HepG2 (cell line): ENCODE measurements around the gene RBPJ. TPM values are rescaled to one million over a fixed set of nuclear protein-coding genes. Genes with fewer than 3 reads are reported as not detected.
"Not testable (repeated sequence)": the region's sequence is repeated elsewhere in the genome, so short reads cannot be mapped to it uniquely, and the experiment has no call there.

Experiments used
- ATAC-seq: fragments of 200-7000 bp; cut with Tn5 transposase; 3 replicates; pipeline ENCODE4 v1.9.1; 2020; ENCODE audit warnings: mild to moderate bottlenecking, moderate library complexity
- BruUV-seq: library from RNA; stranded (reverse); fragments of 400-500 nt; replicated peaks from 2 replicates; lab custom pipeline; 2021; lab: Mats Ljungman, UMichigan
- CTCF ChIA-PET: fragments of 300-600 bp; formaldehyde crosslinking; extraction: SDS; loops from one replicate; lab custom pipeline; 2021; ENCODE audit warnings: low total read pairs, inconsistent platforms, low intra/inter-chr PET ratio; lab: Yijun Ruan, JAX
- POLR2A ChIA-PET: fragments of 350-600 bp; sonication (Branson Sonifier 250); formaldehyde crosslinking; loops from one replicate; lab custom pipeline; 2020; ENCODE audit warnings: antibody characterized with exemption, inconsistent platforms; lab: Yijun Ruan, JAX
- DNase-seq: peaks from one replicate; pipeline ENCODE4 v3.0.0-alpha.2; 2015; ENCODE audit warnings: low spot score
- FAIRE-seq: peaks from 3 replicates; lab custom pipeline; 2011; peaks lifted over from hg19 to GRCh38; lab: Jason Lieb, UNC
- H2AFZ ChIP-seq: one replicate; pipeline ENCODE4 v1.6.1; 2011; ENCODE audit warnings: low read length, inconsistent platforms
- H3K27ac ChIP-seq: fragments of 300-600 bp; 3 replicates; pipeline ENCODE4 v1.8.0; 2011; ENCODE audit warnings: mixed run types, mild to moderate bottlenecking, mixed read lengths, low read length, inconsistent platforms; ENCODE audit not compliant: insufficient read depth; ENCODE audit errors: extremely low read length
- H3K27me3 ChIP-seq, 2 experiments: fragments of 200-600 bp in 1 of 2; 2 replicates in 1 of 2; 3 replicates in 1 of 2; pipeline versions ENCODE4 v1.6.0 to v1.8.0; 2011; ENCODE audit warnings: low read length in 2 of 2, mild to moderate bottlenecking in 2 of 2, moderate library complexity in 2 of 2, inconsistent platforms in 1 of 2; ENCODE audit not compliant: insufficient read depth in 2 of 2, control insufficient read depth in 1 of 2
- H3K36me3 ChIP-seq, 2 experiments: fragments of 200-600 bp in 1 of 2; replicated peaks in 1 of 2; 2 replicates in 1 of 2; 3 replicates in 1 of 2; pipeline versions ENCODE4 v1.5.1 to v1.8.0; 2011; ENCODE audit warnings: low read length in 2 of 2, inconsistent platforms in 1 of 2; ENCODE audit not compliant: insufficient read depth in 2 of 2, control insufficient read depth in 1 of 2
- H3K4me1 ChIP-seq: 2 replicates; pipeline ENCODE4 v1.5.1; 2012; ENCODE audit warnings: low read length, inconsistent platforms; ENCODE audit not compliant: insufficient read depth
- H3K4me2 ChIP-seq: 2 replicates; pipeline ENCODE4 v1.6.0; 2011; ENCODE audit warnings: low read depth, low read length, inconsistent platforms
- H3K4me3 ChIP-seq, 3 experiments: fragments of 200-600 bp in 1 of 3; sonication (generic), shearing (Covaris generic) in 1 of 3; replicated peaks in 1 of 3; 2 replicates each; pipeline ENCODE4 v1.5.1; 2011 to 2016; ENCODE audit warnings: low read length in 3 of 3, inconsistent platforms in 2 of 3, low read depth in 2 of 3, mild to moderate bottlenecking in 2 of 3, control low read depth in 1 of 3, mixed read lengths in 1 of 3; ENCODE audit not compliant: insufficient read depth in 1 of 3
- H3K79me2 ChIP-seq: one replicate; pipeline ENCODE4 v1.6.1; 2011; ENCODE audit warnings: low read length, inconsistent platforms; ENCODE audit not compliant: insufficient read depth
- H3K9ac ChIP-seq: 2 replicates; pipeline ENCODE4 v1.6.0; 2011; ENCODE audit warnings: mild to moderate bottlenecking, low read depth, low read length, inconsistent platforms; ENCODE audit not compliant: insufficient read depth
- H3K9me3 ChIP-seq: 2 replicates; pipeline ENCODE4 v1.5.1; 2012; ENCODE audit warnings: mild to moderate bottlenecking, low read length
- H4K20me1 ChIP-seq: 2 replicates; pipeline ENCODE4 v1.6.0; 2011; ENCODE audit warnings: inconsistent platforms, mild to moderate bottlenecking, low read length, moderate library complexity; ENCODE audit not compliant: insufficient read depth
- ARID5B ChIP-seq: IDR thresholded peaks from 2 replicates; pipeline ENCODE4 v1.4.0; 2020; ENCODE audit warnings: mild to moderate bottlenecking, missing genetic modification reagents
- EP300 ChIP-seq, 3 experiments: sonication (generic) in 1 of 3; formaldehyde crosslinking in 1 of 3; IDR thresholded peaks; 2 replicates each; pipeline versions ENCODE4 v1.5.1 to v1.6.1; 2011 to 2020; ENCODE audit warnings: low read depth in 2 of 3, low read length in 2 of 3, borderline replicate concordance in 1 of 3, improper control_type of control experiment in 1 of 3, mild to moderate bottlenecking in 1 of 3, missing genetic modification reagents in 1 of 3, moderate library complexity in 1 of 3
- NR2F1 ChIP-seq, 2 experiments: fragments of 450-650 bp in 1 of 2; formaldehyde crosslinking in 1 of 2; IDR thresholded peaks; 2 replicates each; pipeline versions ENCODE4 v1.5.0 to v1.6.1; 2016 to 2020; ENCODE audit warnings: mild to moderate bottlenecking in 1 of 2, missing compliant biosample characterization in 1 of 2, missing genetic modification reagents in 1 of 2, moderate library complexity in 1 of 2
- TCF7 ChIP-seq: sonication (generic); IDR thresholded peaks from 2 replicates; pipeline ENCODE4 v1.6.1; 2016; ENCODE audit warnings: antibody characterized with exemption, low read depth
- WGBS: methylation state at CpG from one replicate; pipeline ENCODE4 v1.1.6; 2017; ENCODE audit warnings: low lambda C conversion rate; 5-methylcytosine and 5-hydroxymethylcytosine counted together
- in situ Hi-C: cut with HindIII; loops from 2 replicates; pipeline ENCODE4 v1.10.0; 2017; ENCODE audit warnings: low pct_unique_long_range_greater_than_20kb; ENCODE audit not compliant: extremely low pct_ligation_motif_present
- intact Hi-C: fragments of 100-400 bp; cut with micrococcal nuclease; formaldehyde crosslinking; loops from one replicate; pipeline ENCODE4 v1.10.0; 2022; ENCODE audit not compliant: unreplicated experiment
- polyA plus RNA-seq, 8 experiments: library from polyadenylated mRNA; depleted of rRNA in 3 of 8; stranded (reverse) in 7 of 8; unstranded in 1 of 8; fragments of >200 nt; fragmentation: Illumina TruSeq in 4 of 8; extraction: Trizol in 4 of 8; gene quantifications; 2 replicates each; pipeline versions ENCODE4 v1.2.1 to v1.2.3, GENCODE V29; 2011 to 2016; ENCODE audit warnings: low read depth in 4 of 8, missing spikeins in 1 of 8, mixed read lengths in 1 of 8; ENCODE audit not compliant: insufficient read depth in 1 of 8
- total RNA-seq, 5 experiments: library from RNA; depleted of rRNA; stranded (reverse); fragments of >200 nt; fragmentation: Illumina TruSeq; extraction: Trizol; gene quantifications; 2 replicates each; pipeline ENCODE4 v1.2.3, GENCODE V29; 2016; ENCODE audit warnings: low read depth in 1 of 5

The RBPJ gene
- total and polyA plus RNA-seq, 2 of the 13 experiments (the other 11 are each of a cell fraction or from before 2014, with no cell fraction given), result 25.9 to 33.2 TPM

GRCh38 chr4:26315316-26315932 lies 5.4 kb upstream of the RBPJ start:
- FAIRE-seq; DNase-seq; in situ Hi-C loops; H3K27me3 ChIP-seq; H3K36me3 ChIP-seq; H3K9me3 ChIP-seq; POLR2A ChIA-PET; intact Hi-C loops; H3K4me3 ChIP-seq; ATAC-seq; H3K4me2 ChIP-seq; CTCF ChIA-PET; H2AFZ ChIP-seq; H4K20me1 ChIP-seq; TF ChIP-seq EP300 (CRISPR knock-in tag; IDR thresholded peaks at IDR 0.05; ENCODE audit: borderline replicate concordance): not testable (repeated sequence)
- H3K4me1 ChIP-seq, result peaks cover 15% of the 10 kb centered on the region; the same call in 1 of the 2 replicates
- WGBS, result 27% methylated on average over 8 of the region's 8 CpGs
- TF ChIP-seq EP300 (IDR thresholded peaks at IDR 0.05; ENCODE audit: low read depth in 2 of 2, low read length in 2 of 2), result 0 out of 4 replicates have a peak, but pooled peaks of 1 of the 2 experiments have one; percentile 15
- peak; percentile 37 for TF ChIP-seq TCF7
- TF ChIP-seq ARID5B (CRISPR knock-in tag), result 0 out of 2 replicates have a peak, but pooled peaks have one; percentile 27
- peak in 1 of 2 experiments; percentile 19; a peak in 1 of 4 replicates for TF ChIP-seq NR2F1 (CRISPR knock-in tag; IDR thresholded peaks at IDR 0.05)
- TF ChIP-seq, all 625 proteins: peak for 4; not testable (repeated sequence) for 621
- not testable (repeated sequence) for BruUV-seq, H3K27ac ChIP-seq, H3K79me2 ChIP-seq, H3K9ac ChIP-seq
